IPS-15b (cell line): Measurements from ENCODE around the gene STAG2.

Experiments used
- H3K27me3 ChIP-seq: one replicate; pipeline ENCODE4 v1.6.1; 2013; ENCODE audit warnings: low read length; ENCODE audit not compliant: control insufficient read depth, insufficient read depth
- H3K36me3 ChIP-seq: one replicate; pipeline ENCODE4 v1.6.1; 2013; ENCODE audit warnings: low read length; ENCODE audit not compliant: control insufficient read depth, insufficient read depth
- H3K4me1 ChIP-seq: one replicate; pipeline ENCODE4 v1.6.1; 2013; ENCODE audit warnings: mild to moderate bottlenecking, low read length; ENCODE audit not compliant: control insufficient read depth, insufficient read depth
- H3K4me3 ChIP-seq: one replicate; pipeline ENCODE4 v1.5.1; 2013; ENCODE audit warnings: low read depth, low read length
- H3K9ac ChIP-seq: one replicate; pipeline ENCODE4 v1.6.1; 2013; ENCODE audit warnings: low read depth, mild to moderate bottlenecking, low read length
- H3K9me3 ChIP-seq: one replicate; pipeline ENCODE4 v1.6.1; 2013; ENCODE audit warnings: mild to moderate bottlenecking, low read length; ENCODE audit not compliant: control insufficient read depth, insufficient read depth

Gene STAG2

DNA sequence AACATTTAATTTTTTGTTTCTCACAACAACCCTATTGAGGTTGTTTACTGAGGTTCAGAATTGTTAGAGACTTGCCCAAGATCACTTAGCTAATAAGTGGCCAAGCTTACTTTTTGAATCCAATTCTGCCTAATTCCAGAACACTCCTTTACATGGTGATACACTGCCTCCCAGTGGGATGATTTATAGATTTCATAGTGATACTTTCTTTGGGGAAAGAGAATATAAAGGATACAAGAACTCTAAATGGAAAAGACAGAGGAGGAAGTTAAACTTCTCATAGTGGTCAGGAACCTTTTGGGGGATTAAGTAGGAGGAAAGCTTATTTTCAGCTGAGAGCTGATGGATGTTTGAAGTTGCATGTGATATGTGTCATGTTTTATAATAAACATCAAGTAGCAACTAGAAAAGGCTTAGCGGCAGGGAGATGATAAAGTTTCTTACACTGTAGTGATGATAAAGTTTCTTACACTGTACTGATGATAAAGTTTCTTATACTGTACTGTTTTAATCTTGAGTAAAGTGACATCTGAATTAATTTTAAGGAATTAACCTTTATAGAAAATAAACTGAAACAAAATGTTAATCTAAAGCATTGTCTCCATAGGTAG, 15.3 kb downstream of the STAG2 start:
- Histone ChIP-seq H3K36me3 (no peaks in the 10 kb centered on the region), H3K9ac (no peak overlapping the region), H3K4me1 (peaks cover 19% of the 10 kb centered on the region), H3K4me3 (no peak overlapping the region), H3K9me3 (no peaks in the 10 kb centered on the region), H3K27me3 (no peaks in the 10 kb centered on the region)

- H3K9ac ChIP-seq, result no peak overlapping the region
- no peaks in the 10 kb centered on the region for H3K36me3 ChIP-seq
- H3K27me3 ChIP-seq, result no peaks in the 10 kb centered on the region
- peaks cover 19% of the 10 kb centered on the region for H3K4me1 ChIP-seq
- no peaks in the 10 kb centered on the region for H3K9me3 ChIP-seq
- H3K4me3 ChIP-seq, result no peak overlapping the region
These were observed 21.7 kb downstream of the STAG2 start for GRCh38 chrX:123983240-123983639.

DNA sequence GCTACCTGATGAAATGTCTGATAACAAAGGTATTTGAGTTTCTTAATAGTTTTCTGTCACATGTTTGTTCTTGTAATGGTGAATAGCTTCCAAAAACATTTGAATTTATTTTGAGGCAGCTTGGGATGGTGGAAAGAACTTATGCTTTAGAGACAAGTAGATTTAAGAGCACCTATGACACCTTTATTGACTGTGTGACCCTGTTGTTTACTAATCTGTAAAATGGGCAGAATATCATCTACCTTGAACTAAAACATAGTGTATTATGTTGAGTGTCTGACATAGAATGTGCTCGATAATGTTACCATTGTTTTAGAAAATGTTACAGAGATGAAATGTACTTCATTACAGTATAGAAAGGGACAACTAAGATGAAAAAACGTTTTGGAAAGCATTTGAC, 24.9 kb downstream of the STAG2 start:
- Histone ChIP-seq H3K4me3 (no peak overlapping the region), H3K9me3 (no peaks in the 10 kb centered on the region), H3K36me3 (no peaks in the 10 kb centered on the region)

GRCh38 chrX:123988423-123989111, 27.1 kb downstream of the STAG2 start:
- H3K4me3 ChIP-seq, result no peak overlapping the region
- H3K27me3 ChIP-seq, result no peaks in the 10 kb centered on the region
- H3K4me1 ChIP-seq, result peaks cover 9% of the 10 kb centered on the region
- H3K9me3 ChIP-seq, result no peaks in the 10 kb centered on the region
- H3K36me3 ChIP-seq, result no peaks in the 10 kb centered on the region
- H3K9ac ChIP-seq, result no peak overlapping the region

More for the DNA sequence above, 24.9 kb downstream of the STAG2 start:
- Histone ChIP-seq H3K9ac (no peak overlapping the region), H3K27me3 (no peaks in the 10 kb centered on the region), H3K4me1 (peaks cover 13% of the 10 kb centered on the region)

DNA sequence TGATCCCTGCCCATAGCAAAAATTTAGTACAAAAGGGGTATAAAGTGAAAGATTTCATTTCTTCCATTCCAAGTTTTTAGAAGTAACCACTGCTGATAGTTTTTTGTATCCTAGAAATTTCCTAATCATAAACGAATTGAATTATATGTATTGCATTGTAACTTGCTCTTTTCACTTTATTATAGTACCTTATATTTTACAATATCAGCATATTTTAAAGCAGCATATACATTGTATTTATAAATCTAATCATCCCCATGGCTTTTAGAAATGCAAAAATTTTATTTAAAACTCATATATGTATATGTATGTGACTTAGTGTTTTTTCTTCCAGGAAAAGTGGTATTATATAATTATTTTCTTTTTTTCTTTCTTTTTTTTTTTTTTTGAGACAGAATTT, 27.7 kb downstream of the STAG2 start:
- H3K9ac ChIP-seq, result no peak overlapping the region
- H3K4me3 ChIP-seq, result no peak overlapping the region
- no peaks in the 10 kb centered on the region for H3K9me3 ChIP-seq
- H3K27me3 ChIP-seq, result no peaks in the 10 kb centered on the region
- no peaks in the 10 kb centered on the region for H3K36me3 ChIP-seq
- H3K4me1 ChIP-seq, result peaks cover 15% of the 10 kb centered on the region

GRCh38 chrX:123990169-123990568, 28.7 kb downstream of the STAG2 start:
- no peaks in the 10 kb centered on the region for H3K27me3 ChIP-seq
- H3K4me1 ChIP-seq, result peaks cover 15% of the 10 kb centered on the region
- H3K36me3 ChIP-seq, result no peaks in the 10 kb centered on the region
- no peaks in the 10 kb centered on the region for H3K9me3 ChIP-seq
- H3K4me3 ChIP-seq, result no peak overlapping the region
- no peak overlapping the region for H3K9ac ChIP-seq

DNA sequence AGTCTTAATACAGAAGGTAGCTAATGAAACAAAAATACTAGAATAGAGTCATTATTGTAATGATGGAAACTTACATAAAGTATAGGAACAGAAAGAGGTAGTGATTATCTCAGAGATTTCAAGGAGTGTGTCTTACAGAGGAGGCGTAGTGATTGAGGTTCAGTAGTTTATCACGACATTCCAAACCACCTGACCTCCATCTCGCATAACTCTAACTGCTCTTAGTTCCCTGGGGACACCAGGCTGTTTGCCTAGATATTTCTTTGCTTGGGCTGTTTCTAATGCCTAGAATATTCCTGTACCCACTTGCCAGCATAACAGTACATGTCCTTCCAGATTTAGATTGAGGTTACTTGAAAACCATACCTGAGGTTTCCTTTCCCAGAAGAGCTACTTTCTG, 29.1 kb downstream of the STAG2 start:
- Histone ChIP-seq H3K36me3 (no peaks in the 10 kb centered on the region), H3K9ac (no peak overlapping the region), H3K4me3 (no peak overlapping the region), H3K4me1 (peaks cover 15% of the 10 kb centered on the region), H3K27me3 (no peaks in the 10 kb centered on the region), H3K9me3 (no peaks in the 10 kb centered on the region)

GRCh38 chrX:123993326-123993725, 31.8 kb downstream of the STAG2 start:
- no peak overlapping the region for H3K4me3 ChIP-seq
- H3K36me3 ChIP-seq, result no peaks in the 10 kb centered on the region
- H3K9ac ChIP-seq, result no peak overlapping the region
- no peaks in the 10 kb centered on the region for H3K27me3 ChIP-seq
- no peaks in the 10 kb centered on the region for H3K9me3 ChIP-seq
- peaks cover 17% of the 10 kb centered on the region for H3K4me1 ChIP-seq

DNA sequence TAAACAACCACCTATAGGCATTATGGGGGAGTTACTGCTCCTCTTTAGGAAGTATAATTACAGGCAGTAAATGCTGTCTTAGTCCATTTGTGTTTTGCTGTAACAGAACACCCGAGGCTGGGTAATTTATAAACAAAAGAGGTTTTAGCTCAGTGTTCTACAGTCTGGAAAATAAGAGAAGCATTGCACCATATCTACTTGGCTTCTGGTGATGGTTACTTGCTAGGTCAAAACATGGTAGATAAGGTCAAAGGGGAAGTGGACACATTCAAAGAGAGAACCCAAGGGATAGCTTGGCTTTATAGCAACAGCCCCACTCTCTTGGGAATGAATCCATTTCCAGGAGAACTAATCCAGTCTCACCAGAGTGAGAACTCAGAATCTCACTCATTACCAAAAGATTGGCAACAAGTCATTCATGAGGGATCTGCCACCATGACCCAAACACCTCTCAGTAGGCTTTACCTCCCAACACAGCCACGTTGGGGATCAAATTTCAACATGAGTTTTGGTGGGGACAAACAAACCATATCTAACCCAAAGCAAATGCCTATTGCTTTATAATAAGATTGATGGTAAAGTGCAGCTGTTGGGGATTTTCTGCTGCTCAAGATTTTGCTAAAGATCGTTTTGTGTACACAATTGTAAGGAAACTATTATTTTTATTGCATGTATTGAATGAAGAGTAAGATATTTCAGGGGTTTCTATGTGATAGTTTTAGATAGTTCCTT, 32.6 kb downstream of the STAG2 start:
- H3K4me3 ChIP-seq, result no peak overlapping the region
- no peaks in the 10 kb centered on the region for H3K36me3 ChIP-seq
- H3K9ac ChIP-seq, result no peak overlapping the region
- H3K4me1 ChIP-seq, result peaks cover 17% of the 10 kb centered on the region
- H3K27me3 ChIP-seq, result no peaks in the 10 kb centered on the region
- H3K9me3 ChIP-seq, result no peaks in the 10 kb centered on the region

- no peaks in the 10 kb centered on the region for H3K36me3 ChIP-seq
- H3K4me3 ChIP-seq, result no peak overlapping the region
- no peak overlapping the region for H3K9ac ChIP-seq
- peaks cover 17% of the 10 kb centered on the region for H3K4me1 ChIP-seq
- H3K27me3 ChIP-seq, result no peaks in the 10 kb centered on the region
- no peaks in the 10 kb centered on the region for H3K9me3 ChIP-seq
These were observed 33.2 kb downstream of the STAG2 start for GRCh38 chrX:123994730-123995129.

DNA sequence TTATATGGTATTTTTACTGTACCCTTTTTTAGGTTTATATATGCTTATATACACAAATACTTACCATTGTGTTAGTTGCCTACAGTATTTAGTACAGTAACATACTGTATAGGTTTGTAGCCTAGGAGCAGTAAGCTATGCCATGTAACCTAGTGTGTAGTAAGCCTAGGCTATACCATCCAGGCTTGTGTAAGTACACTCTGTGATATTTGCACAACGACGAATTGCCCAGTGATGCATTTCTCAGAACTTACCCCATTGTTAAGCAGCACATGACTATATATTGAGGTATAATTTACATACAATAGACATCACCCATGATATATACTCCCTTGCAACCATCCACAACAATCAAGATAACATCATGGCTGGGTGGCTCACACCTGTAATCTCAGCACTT, 40.1 kb downstream of the STAG2 start:
- Histone ChIP-seq H3K9ac (no peak overlapping the region), H3K9me3 (no peaks in the 10 kb centered on the region), H3K36me3 (no peaks in the 10 kb centered on the region), H3K4me3 (no peak overlapping the region), H3K4me1 (peaks cover 5% of the 10 kb centered on the region), H3K27me3 (no peaks in the 10 kb centered on the region)

- no peak overlapping the region for H3K4me3 ChIP-seq
These were observed 43.7 kb downstream of the STAG2 start for GRCh38 chrX:124005228-124005627.

More at GRCh38 chrX:124005228-124005627, 43.7 kb downstream of the STAG2 start:
- Histone ChIP-seq H3K9me3 (no peaks in the 10 kb centered on the region), H3K9ac (no peak overlapping the region), H3K4me1 (peaks cover 5% of the 10 kb centered on the region), H3K27me3 (no peaks in the 10 kb centered on the region), H3K36me3 (no peaks in the 10 kb centered on the region)
